HG02970 (cell line): Measurements from ENCODE around the gene GTPBP1.

Source experiments
- ATAC-seq: cut with Tn5 transposase; IDR thresholded peaks from one replicate; pipeline ENCODE4 v1.9.1; 2021; ENCODE audit warnings: mild to moderate bottlenecking, moderate library complexity, moderate number of reproducible peaks; ENCODE audit not compliant: unreplicated experiment, low FRiP score

The GTPBP1 gene

DNA sequence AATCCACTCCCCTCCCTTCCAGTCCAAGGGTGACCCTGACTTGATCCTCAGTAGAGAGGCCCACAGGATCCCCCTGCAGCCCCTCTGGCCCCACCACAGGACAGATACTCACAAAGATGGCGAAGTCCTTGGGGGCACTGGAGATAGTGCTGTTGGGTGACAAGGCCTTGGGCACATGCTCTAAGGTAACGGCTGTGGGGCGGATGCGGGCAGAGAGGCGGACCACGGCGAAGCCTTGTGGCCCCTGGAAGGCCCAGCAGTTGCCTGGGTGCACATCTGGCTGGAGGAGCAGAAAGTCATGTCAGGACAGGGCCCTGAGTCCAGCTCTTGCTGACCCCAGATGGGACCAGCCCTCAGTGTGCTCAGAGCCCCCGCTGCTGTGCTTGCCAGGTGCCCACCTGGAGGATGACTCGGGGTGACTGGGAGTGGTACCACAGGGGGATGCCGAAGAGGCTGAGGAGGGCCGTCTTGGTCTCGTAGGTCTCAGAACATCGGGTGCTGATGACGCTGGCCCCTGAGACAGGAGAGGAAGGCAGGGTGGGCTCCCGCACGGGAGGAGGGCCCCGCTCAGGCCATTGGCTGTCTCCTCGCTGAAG is 32.8 kb downstream of the GTPBP1 start:
- ATAC-seq: no peak

DNA sequence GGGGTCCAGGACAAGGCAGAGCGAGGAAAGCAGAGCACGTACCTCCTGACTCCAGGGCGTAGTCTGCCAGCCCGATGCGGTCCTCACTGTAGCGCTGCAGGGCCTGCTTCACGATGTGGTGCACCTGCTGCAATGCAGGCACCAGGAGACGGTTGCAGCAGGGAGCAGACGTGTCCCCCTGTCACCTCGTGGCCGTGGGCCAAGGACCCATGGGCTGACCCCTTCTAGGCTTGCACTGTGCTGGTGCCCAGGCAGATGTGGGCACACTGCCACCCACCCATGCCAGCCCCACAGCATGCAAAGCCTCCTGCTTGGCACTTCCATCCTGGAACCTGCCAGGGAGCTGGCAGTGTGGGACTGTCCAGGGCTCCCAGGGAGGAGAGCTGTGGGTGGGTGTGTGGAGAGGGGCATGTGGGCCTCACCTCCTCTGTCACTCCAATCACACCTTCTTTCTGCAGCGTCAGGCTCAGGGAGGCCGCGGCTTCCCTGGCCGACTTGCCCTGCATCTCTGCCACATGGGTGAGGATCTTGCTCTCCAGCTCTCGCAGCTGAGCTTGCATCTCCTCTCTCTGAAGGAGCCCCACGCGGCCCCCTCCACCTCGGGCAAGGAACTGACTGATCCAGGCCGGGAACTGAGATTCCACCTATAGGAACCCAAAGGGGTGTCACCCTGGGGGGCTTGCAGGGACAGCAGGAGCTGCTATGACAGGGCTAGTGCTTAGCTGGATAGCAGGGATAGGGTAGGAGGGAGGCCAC is 33.7 kb downstream of the GTPBP1 start:
- no peak for ATAC-seq

DNA sequence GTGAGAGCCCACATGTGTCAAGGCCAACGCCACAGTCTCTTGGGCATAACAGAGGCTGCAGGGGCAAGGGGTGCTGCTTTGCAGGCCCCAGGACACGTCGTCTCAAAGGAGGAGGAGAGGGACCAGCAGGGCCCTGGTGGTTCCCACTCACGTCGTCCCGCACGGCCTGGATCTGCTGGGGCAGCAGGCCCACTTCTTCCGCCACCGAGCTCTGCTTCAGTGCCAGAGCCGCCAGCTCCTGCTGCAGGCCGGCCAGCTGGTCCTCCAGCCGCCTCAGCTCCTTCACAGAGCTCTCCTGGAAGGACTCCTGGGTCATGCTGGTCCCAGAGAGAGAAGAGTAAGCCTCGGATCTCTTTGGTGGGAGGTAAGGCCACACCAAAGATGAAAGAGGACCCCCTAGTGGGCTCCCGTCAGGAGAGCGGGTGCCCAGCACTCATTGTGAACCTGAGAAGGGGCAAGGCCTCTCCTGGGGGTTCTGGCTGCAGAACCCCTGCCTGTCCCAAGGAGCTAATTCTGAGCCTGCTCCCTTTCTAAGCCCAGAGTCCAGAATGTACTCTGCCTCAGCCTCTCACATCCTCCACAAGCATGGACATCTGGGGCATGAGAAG is 34.5 kb downstream of the GTPBP1 start:
- no peak for ATAC-seq

DNA sequence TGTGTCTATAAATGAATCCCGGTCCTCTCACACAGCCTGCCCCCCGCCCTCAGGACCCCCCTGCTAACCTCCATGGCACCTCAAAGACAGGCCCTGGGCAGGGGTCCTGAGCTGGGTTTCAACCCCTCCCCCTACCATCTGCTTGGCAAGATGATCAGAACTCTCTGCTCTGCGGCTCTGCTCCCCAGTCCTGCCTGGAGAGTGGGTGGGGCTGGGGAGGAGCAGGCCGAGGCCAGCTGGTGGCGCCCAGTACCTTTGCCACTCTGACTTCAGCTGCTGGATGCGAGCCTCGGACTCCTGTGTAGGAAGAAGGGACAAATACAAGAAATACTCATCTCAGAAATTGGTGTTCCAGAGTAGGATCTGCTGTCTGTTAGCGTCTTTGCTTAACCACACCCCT is 35.0 kb downstream of the GTPBP1 start:
- ATAC-seq: no peak

DNA sequence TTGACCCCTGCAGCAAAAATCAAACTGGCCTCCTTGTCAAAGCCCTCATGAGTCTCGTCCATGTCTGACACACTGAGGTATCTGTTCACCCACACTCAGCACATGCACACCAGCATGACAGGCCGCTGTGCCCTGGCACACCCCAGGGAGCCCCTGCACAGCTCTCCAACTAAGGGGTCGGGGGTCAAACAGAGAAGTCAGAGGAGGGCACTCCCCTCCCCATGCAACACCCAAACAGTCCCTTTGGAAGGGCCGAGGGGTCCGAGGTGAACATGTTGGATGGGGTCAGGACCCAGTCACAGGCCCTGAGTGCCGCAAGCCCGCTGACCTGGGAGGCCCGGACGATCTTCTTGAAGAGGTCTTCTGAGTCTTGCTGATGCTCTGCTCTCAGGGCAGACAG is 35.4 kb downstream of the GTPBP1 start:
- no peak for ATAC-seq

DNA sequence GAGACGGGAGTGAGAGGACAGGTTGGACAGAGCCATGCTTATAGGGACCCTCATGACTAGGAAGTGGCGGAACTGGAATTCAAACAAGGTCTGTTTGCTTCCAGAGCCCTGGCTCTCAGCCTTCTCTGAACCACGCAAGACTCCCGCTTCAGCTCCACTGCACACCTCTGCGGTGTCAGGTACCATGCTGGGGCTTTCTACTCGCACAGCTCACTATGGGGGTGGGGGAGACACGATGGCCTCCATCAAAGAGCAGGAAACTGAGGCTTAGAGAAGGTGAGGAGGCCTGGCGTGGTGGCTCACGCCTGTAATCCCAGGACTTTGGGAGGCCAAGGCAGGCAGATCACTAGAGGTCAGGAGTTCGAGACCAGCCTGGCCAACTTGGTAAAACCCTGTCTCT is 35.8 kb downstream of the GTPBP1 start:
- ATAC-seq: no peak

DNA sequence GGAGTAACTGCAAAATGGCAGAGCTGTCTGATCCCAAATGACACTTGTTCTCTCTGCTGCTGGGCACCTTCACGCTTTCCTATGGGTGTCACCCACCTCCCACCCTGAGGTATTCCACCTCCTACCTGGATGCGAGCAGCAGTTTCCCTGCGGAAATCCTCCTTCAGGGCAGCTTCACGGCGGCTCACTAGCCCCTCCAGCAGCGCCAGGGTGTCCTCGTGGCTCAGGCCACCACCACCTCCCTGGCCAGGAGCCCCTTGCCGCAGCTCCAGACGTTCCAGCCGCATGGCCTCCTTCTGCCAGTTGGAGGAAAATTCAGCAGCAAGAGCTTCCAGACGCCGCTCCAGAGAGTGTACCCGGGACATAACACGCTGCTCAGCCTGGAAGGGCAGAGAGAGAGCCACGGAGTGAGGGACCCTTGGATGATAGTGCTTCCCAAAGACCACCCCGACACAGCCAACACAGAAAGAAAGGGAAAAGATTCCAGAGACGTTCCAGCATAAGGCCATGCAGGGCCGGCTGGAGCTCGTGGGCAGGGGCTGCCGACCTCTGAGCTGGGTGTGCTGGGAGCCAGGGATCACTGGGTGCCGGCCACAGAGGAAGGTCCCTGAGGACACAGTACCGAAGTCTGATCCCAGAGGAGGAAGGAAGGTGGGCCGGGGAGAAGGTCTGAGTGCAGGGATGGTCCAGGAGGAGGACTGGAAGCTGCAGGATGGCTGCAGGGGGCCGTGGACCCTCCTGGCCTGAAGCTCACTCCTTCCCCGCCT is 36.6 kb downstream of the GTPBP1 start:
- no peak for ATAC-seq

DNA sequence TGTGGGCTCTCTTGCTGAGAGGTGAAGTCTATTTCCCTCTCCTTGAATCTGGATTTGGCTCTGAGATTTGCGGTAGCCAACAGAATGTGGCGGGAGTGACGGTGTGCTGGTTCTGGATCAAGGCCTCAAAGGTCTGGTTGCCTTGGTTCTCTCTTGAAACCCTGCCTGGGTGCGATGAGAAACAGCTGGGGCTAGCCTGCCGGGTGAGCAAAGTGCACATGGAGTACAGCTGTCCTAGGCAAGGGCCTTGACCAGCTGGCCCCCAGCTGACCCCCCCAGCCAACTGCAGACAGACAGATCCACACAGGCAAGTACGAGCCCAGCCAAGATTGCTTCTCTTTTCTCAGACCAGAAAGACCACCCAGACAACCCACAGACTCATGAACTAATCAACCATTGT is 39.2 kb downstream of the GTPBP1 start:
- no peak for ATAC-seq

DNA sequence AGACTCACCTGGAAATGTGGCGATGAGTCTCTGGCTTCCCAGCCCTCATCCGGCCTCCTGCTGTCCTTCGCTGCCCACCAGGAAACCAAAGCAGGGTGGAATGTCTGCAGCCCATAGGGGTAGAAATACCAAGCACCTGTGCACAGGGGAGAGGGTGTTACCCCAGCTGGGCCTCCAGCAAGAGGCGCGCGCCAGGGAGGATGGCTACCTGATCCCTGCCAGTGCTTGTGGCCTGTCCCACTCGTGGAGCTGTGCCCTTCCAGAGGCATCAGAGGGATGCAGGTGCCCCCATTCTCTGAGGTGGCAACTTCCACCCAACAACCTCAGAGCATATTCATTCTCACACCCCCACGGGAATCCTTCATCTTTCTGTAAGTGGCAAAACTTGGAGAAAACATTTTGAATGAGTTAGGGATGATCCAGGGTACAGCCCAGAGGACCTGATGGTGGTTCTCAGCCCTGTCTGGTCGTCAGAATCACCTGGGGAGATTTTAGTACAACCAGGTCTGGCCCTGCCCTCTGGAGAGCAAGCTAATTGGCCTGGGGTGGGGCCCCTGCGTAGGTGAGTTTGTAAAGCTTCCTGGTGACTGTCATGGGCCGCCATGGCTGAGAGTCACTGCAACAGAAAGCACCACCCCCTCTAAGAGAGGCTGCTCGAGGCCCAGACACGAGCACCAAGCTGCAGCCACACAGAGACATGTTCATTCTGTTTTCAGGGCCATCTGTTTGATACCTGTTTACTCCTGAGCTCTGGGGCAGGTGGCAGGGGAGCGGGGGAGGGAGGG is 40.1 kb downstream of the GTPBP1 start:
- ATAC-seq: no peak

DNA sequence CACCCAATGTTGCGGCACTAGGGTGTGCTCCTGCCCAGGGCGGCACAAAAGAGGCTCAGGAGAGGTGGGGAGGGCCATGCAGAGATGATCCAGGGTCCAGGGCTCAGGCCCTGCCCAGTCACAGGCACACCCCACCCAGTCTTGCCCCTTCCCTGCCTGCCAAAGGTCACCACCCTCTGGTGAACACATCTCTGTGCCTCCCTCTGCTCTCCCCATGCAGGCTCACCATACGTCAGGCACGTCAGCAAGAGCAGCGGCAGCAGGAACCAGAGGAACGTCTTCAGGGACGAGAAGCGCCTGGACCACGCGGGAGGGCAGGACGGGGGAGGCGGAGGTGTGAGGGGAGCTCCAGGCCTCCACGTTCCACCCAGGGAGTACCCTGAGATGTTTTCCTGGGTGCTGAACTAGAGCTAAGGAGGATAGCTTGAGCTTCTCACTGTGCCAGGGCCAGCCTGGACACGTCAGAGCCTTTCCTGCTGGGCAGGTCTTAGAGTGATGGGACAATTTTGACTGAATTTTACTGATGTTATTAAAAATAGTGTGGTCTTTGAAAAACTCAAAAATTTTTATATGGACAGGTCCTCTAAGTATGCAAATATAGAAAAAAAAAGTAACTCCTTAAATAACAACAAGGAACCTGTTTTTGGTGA is 42.9 kb downstream of the GTPBP1 start:
- ATAC-seq: no peak

DNA sequence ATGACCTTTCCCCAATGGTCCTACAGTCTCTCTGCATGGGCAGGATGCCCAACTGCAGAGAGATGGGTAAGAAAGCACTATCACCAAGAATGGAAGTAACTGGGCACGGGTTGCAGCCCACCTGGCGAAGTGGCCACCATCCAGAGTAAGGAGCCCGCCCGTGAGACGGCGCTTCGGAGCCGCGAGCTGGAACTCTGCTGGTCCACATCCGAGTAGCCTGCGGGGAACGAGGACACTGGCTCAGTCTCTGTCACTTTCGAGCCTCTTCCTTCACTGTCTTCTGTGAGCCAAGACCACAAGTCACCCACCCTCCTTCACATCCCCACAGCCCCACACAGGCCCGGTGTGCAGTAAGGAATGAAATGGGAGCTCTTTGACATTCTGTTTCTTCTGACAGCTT is 44.4 kb downstream of the GTPBP1 start:
- ATAC-seq: no peak

DNA sequence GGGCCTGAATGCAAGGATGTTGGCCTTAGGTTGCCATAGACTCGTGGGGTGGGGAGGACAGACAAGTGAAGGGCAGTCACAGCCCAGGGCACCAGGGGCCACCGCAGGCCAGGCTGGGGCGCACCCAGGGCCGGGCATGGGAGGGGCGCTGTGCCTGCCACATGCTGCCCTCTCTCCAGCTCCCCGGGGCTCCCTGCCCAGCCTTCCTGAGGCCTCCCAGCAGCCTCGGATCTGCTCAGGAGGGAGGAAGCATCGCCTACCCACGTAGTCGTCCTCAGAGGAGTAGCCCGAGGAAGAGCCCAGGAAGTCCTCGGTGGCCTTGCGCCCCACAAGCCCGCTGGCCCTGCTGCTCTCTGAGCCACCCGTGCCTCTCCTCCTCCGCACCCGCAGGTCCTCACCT is 44.9 kb downstream of the GTPBP1 start:
- ATAC-seq: no peak

DNA sequence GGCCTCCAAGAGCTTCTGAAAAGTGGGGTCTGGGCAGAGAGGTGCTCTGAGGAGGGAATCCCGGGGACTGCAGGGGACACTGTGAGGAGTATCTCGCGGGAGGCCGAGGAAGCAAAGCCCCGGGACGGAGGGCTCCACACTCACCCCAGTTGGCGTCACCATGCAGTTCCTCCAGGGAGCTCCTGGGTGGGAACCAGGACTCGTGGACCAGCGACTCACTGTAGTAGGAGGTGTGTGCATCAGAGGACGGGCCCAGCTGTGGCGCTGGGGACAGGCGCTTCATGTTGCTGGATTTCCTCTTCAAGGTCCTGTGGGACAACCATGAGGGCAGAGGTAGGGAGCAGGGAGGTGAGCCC is 45.3 kb downstream of the GTPBP1 start:
- ATAC-seq: no peak

DNA sequence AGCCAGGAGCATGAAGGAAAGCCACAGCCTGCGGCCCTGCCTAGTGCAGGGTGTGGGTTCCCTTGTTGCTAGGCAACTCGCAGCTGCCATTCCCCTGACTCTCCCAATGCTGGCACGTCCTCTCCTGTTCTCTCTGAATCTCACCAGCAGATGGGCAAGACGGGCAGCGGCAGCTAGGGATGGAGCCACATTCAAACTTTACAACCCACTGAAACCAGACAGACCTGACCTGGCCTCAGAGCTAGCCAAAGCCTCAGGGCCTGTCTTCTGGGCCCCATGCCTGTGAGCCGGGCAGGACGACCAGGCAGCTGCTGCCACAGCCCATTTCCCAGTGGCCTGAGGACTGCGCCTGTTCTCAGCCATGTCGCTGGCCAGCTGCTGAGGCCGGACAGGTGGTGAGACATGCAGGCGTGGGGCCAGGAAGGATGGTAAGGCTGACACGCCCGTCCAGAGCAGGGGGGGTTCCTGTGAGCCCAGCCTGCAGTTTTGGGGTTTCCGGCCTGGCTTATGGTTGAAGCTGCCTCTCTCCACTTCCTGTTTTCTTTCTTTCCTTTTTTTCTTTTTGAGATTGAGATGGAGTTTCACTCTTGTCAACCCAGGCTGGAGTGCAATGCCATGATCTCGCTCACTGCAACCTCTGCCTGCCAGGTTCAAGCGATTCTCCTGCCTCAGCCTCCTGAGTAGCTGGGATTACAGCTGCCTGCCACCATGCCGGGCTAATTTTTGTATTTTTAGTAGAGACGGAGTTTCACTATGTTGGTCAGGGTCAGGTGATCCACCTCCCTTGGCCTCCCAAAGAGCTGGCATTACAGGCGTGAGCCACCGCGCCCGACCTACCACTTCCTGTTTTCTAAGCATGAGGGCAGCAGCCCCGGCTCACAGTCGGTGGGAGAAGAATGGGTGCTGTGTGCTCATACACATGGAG is 45.9 kb downstream of the GTPBP1 start:
- no peak for ATAC-seq

DNA sequence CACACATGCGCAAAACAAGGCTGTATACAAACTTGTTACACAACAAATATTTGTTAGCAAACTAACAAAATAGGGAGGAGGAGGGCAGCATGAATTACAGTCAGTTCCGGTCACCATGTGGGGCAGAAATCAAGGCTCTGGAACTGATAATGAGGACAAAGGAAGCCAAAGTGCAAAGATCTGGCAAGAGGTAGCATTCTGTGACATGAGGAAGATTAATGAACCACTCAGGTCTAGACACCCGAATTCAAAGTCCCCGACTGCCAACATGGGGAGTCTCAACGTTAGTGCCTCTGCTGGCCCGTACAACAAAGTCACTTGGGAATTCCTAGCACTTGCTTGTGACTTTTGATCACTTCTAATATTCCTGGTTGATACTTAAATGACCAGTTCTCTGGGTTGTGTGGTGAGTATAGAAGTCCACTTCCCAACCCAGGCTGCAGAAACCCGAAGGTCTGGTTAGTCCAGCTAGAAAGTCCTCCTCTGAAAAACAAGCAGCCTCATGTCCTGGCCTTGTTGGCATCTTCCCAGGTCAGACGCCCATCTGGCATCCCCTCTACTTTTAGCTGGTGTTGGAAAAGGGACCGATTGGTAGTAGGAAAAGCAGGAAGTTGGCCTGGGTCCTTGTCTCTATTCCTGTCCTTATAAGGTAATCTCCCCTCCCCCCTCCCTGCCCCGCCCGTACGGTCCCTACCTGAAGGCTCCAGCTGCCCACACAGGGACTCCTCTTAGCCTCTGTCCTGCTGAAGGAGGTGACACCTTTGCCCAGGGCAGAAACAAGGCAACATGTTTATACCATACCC is 48.4 kb downstream of the GTPBP1 start:
- ATAC-seq: no peak

DNA sequence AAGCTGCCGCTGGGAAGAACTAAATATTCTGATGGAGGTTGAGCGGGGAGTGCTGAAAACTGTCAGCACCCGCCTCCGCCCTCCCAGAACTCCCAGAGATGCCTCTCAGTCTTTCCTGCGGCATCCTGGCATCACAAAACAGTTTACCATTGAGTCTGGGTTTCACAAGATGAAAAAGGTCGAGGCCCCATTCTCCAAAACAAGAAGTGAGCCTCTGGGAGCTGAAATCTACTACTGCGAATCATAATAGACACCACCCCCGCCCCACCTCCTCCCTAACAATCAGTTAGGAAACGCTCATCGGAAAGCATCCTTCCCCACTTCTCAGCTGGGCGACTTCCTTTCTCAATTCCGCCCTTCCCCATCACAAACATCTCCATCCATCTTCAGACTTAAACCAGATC is 49.0 kb downstream of the GTPBP1 start:
- ATAC-seq: no peak

DNA sequence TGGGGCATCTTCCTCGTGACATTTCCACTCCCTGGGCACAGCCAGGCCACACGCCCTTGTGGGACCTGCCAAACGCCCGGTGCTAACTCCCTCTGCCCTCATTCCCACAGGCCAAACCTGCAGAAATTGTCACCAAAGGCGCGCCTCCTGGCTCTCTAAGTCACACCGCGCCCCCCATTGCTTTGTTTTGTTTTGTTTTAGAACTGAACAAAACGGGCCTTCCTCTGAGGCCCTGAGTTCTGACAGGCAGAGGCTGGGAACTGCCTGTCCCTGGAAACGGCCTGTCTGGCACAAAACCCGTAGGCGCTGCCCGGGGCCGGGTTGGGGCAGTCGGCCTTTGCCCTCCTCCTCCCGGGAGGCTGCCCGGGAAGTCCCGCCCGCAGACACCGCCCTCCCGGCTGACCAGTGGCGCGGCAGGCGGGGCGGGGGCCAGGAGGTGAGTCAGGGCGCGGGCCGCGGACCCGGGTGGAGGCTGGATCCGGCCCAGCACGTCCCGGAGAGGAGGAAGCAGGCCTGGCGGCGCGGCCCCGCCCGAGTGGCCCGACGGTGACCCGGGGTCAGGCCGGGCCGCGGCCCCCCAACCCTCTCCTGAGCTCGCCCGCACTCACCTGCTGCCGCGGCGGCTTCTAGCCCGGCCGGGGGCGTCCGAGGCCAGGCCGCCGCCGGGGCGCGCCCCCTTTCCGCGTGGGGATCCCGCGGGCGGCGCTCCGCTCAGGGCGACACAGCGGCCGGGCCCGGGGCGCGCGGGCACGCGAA is 49.6 kb downstream of the GTPBP1 start:
- peak; percentile 41 for ATAC-seq
